H9 (cell line): ENCODE data around the gene SDK2. TPM values are rescaled to one million over a fixed set of nuclear protein-coding genes. Genes with fewer than 3 reads are reported as not detected.

Experiments used
- DNase-seq: peaks from one replicate; pipeline ENCODE4 v3.0.0-alpha.2; 2017
- H2AFZ ChIP-seq: one replicate; pipeline ENCODE4 v1.6.1; 2013; ENCODE audit warnings: mild to moderate bottlenecking, low read length, control low read depth, moderate library complexity
- H2AK5ac ChIP-seq: 2 replicates; pipeline ENCODE4 v1.6.1; 2013; ENCODE audit warnings: low read length, control low read depth, mixed read lengths; ENCODE audit not compliant: insufficient read length
- H2BK120ac ChIP-seq: one replicate; pipeline ENCODE4 v1.6.1; 2013; ENCODE audit warnings: low read depth, mild to moderate bottlenecking, low read length, control low read depth, inconsistent platforms; ENCODE audit not compliant: poor library complexity, severe bottlenecking
- H2BK12ac ChIP-seq: 2 replicates; pipeline ENCODE4 v1.6.1; 2013; ENCODE audit warnings: low read length, control low read depth, mixed read lengths, low read depth; ENCODE audit not compliant: insufficient read length
- H2BK15ac ChIP-seq: 2 replicates; pipeline ENCODE4 v1.6.1; 2013; ENCODE audit warnings: low read depth, low read length, control low read depth
- H2BK20ac ChIP-seq: one replicate; pipeline ENCODE4 v1.6.1; 2013; ENCODE audit warnings: low read depth, mild to moderate bottlenecking, low read length, control low read depth, inconsistent platforms; ENCODE audit not compliant: poor library complexity, severe bottlenecking
- H2BK5ac ChIP-seq: 2 replicates; pipeline ENCODE4 v1.6.1; 2013; ENCODE audit warnings: low read length, control low read depth, mixed read lengths; ENCODE audit not compliant: insufficient read length
- H3K14ac ChIP-seq: 2 replicates; pipeline ENCODE4 v1.6.1; 2013; ENCODE audit warnings: low read length, control low read depth; ENCODE audit not compliant: insufficient read depth
- H3K18ac ChIP-seq: 2 replicates; pipeline ENCODE4 v1.6.1; 2013; ENCODE audit warnings: low read depth, mild to moderate bottlenecking, mixed read lengths, low read length, control low read depth; ENCODE audit not compliant: insufficient read length
- H3K23ac ChIP-seq: 2 replicates; pipeline ENCODE4 v1.6.1; 2013; ENCODE audit warnings: low read length, control low read depth, mixed read lengths, low read depth; ENCODE audit not compliant: insufficient read length
- H3K23me2 ChIP-seq: 2 replicates; pipeline ENCODE4 v1.6.1; 2013; ENCODE audit warnings: low read depth, mild to moderate bottlenecking, mixed read lengths, low read length, control low read depth; ENCODE audit not compliant: insufficient read length, poor library complexity, severe bottlenecking
- H3K27ac ChIP-seq: 2 replicates; pipeline ENCODE4 v1.5.1; 2013; ENCODE audit warnings: low read length, control low read depth, mixed read lengths, low read depth; ENCODE audit not compliant: insufficient read length
- H3K27me3 ChIP-seq: 2 replicates; pipeline ENCODE4 v1.6.1; 2013; ENCODE audit warnings: low read length, control low read depth, inconsistent platforms; ENCODE audit not compliant: insufficient read depth
- H3K4ac ChIP-seq: 2 replicates; pipeline ENCODE4 v1.6.1; 2013; ENCODE audit warnings: low read depth, mild to moderate bottlenecking, control low read depth, inconsistent platforms, low read length, moderate library complexity
- H3K4me1 ChIP-seq: 2 replicates; pipeline ENCODE4 v1.6.1; 2013; ENCODE audit warnings: low read length, control low read depth, inconsistent platforms; ENCODE audit not compliant: insufficient read depth
- H3K4me2 ChIP-seq: 2 replicates; pipeline ENCODE4 v1.6.1; 2013; ENCODE audit warnings: low read length, control low read depth, mixed read lengths; ENCODE audit not compliant: insufficient read length, insufficient read depth
- H3K56ac ChIP-seq: 2 replicates; pipeline ENCODE4 v1.6.1; 2013; ENCODE audit warnings: low read depth, mild to moderate bottlenecking, mixed read lengths, low read length, control low read depth; ENCODE audit not compliant: insufficient read length
- H3K79me1 ChIP-seq: 2 replicates; pipeline ENCODE4 v1.6.1; 2013; ENCODE audit warnings: low read depth, mild to moderate bottlenecking, moderate library complexity, low read length, control low read depth, inconsistent platforms; ENCODE audit not compliant: insufficient read depth, poor library complexity, severe bottlenecking
- H3K79me2 ChIP-seq: 2 replicates; pipeline ENCODE4 v1.6.1; 2013; ENCODE audit warnings: low read length, control low read depth, inconsistent platforms; ENCODE audit not compliant: insufficient read depth
- H3K9ac ChIP-seq: 2 replicates; pipeline ENCODE4 v1.6.1; 2013; ENCODE audit warnings: low read length, control low read depth, mixed read lengths; ENCODE audit not compliant: insufficient read length; ENCODE audit errors: extremely low read depth
- H3K9me3 ChIP-seq: one replicate; pipeline ENCODE4 v1.6.1; 2013; ENCODE audit warnings: low read depth, low read length, inconsistent platforms; ENCODE audit not compliant: control insufficient read depth
- H3T11ph ChIP-seq: one replicate; pipeline ENCODE4 v1.6.1; 2013; ENCODE audit warnings: mild to moderate bottlenecking, low read length, control low read depth, inconsistent platforms
- H4K20me1 ChIP-seq: one replicate; pipeline ENCODE4 v1.6.1; 2013; ENCODE audit not compliant: control insufficient read depth, insufficient read length, insufficient read depth
- H4K5ac ChIP-seq: 2 replicates; pipeline ENCODE4 v1.6.1; 2013; ENCODE audit warnings: low read depth, mild to moderate bottlenecking, mixed read lengths, low read length, control low read depth; ENCODE audit not compliant: insufficient read length
- H4K8ac ChIP-seq: replicated peaks from 2 replicates; pipeline ENCODE4 v1.6.1; 2013; ENCODE audit warnings: low read length, control low read depth, mixed read lengths, low read depth; ENCODE audit not compliant: insufficient read length
- H4K91ac ChIP-seq: 2 replicates; pipeline ENCODE4 v1.6.1; 2013; ENCODE audit warnings: low read depth, mild to moderate bottlenecking, moderate library complexity, mixed read lengths, low read length, control low read depth; ENCODE audit not compliant: insufficient read length
- H3K27ac Mint-ChIP-seq, 3 experiments: 2 replicates in 2 of 3; 3 replicates in 1 of 3; pipeline ENCODE4 v1.8.0; 2020 to 2021; ENCODE audit warnings: mixed read lengths in 3 of 3, mild to moderate bottlenecking in 1 of 3, moderate library complexity in 1 of 3
- H3K27me3 Mint-ChIP-seq: 2 replicates; pipeline ENCODE4 v1.8.0; 2021; ENCODE audit warnings: low read depth, mild to moderate bottlenecking, moderate library complexity, mixed read lengths
- H3K36me3 Mint-ChIP-seq, 3 experiments: 2 replicates in 2 of 3; 3 replicates in 1 of 3; pipeline ENCODE4 v1.8.0; 2020 to 2021; ENCODE audit warnings: low read depth in 3 of 3, mixed read lengths in 3 of 3; ENCODE audit not compliant: insufficient read depth in 1 of 3
- H3K4me1 Mint-ChIP-seq, 2 experiments: 2 replicates each; pipeline ENCODE4 v1.8.0; 2020; ENCODE audit warnings: mixed read lengths in 2 of 2
- H3K4me3 Mint-ChIP-seq, 2 experiments: 2 replicates in 1 of 2; 3 replicates in 1 of 2; pipeline ENCODE4 v1.8.0; 2020 to 2021; ENCODE audit warnings: mild to moderate bottlenecking in 2 of 2, mixed read lengths in 2 of 2, moderate library complexity in 1 of 2
- H3K9me3 Mint-ChIP-seq, 2 experiments: 2 replicates in 1 of 2; 3 replicates in 1 of 2; pipeline ENCODE4 v1.8.0; 2020; ENCODE audit warnings: mild to moderate bottlenecking in 2 of 2, mixed read lengths in 2 of 2, moderate library complexity in 1 of 2
- CTCF ChIP-seq: fragments of 200-600 bp; sonication (generic); conservative IDR thresholded peaks from 3 replicates; pipeline ENCODE4 v1.8.0; 2021; ENCODE audit warnings: antibody characterized with exemption, mild to moderate bottlenecking
- WGBS: extraction: QIAGEN DNeasy Blood & Tissue Kit; methylation state at CpG from one replicate; pipeline ENCODE4 v1.1.7; 2013; ENCODE audit warnings: missing lambda C conversion rate, low lambda C conversion rate, mixed read lengths; ENCODE audit not compliant: insufficient read length; ENCODE audit errors: extremely low coverage; 5-methylcytosine and 5-hydroxymethylcytosine counted together
- total RNA-seq: library from RNA; stranded (reverse); gene quantifications from 2 replicates; pipeline ENCODE4 v1.2.1, GENCODE V29; 2021

Gene SDK2
- total RNA-seq, 1 experiment from 2014 or later = 9.1 TPM

GRCh38 chr17:73633736-73634135 lies 10.5 kb downstream of the SDK2 start:
- Histone ChIP-seq H3K4me2 (no peak overlapping the region), H3K27me3 (no peaks in the 10 kb centered on the region), H3K79me1 (no peaks in the 10 kb centered on the region), H3K9ac (no peak overlapping the region), H4K20me1 (no peaks in the 10 kb centered on the region), H2BK15ac (no peak overlapping the region), H3K4me1 (no peaks in the 10 kb centered on the region), H3K4ac (no peak overlapping the region), H2BK120ac (no peak overlapping the region), H3K23me2 (peaks cover 3% of the 10 kb centered on the region), H3K18ac (no peak overlapping the region), H3K27ac (no peak overlapping the region), H2AFZ (no peak overlapping the region), H3K56ac (no peak overlapping the region), H2BK12ac (no peak overlapping the region), H2AK5ac (no peak overlapping the region), H3K9me3 (no peaks in the 10 kb centered on the region), H4K8ac (no peak overlapping the region), H4K5ac (no peak overlapping the region), H2BK20ac (no peak overlapping the region), H4K91ac (no peak overlapping the region), H3K79me2 (no peaks in the 10 kb centered on the region), H2BK5ac (no peak overlapping the region), H3K14ac (no peak overlapping the region; the same call in 1 of the 2 replicates), H3T11ph (no peak overlapping the region), H3K23ac (no peak overlapping the region)
- no peaks in the 10 kb centered on the region for H3K9me3 Mint-ChIP-seq
- H3K4me3 Mint-ChIP-seq = no peak overlapping the region
- H3K27me3 Mint-ChIP-seq = peaks cover 5% of the 10 kb centered on the region; the same call in 1 of the 2 replicates
- TF ChIP-seq CTCF = no peak
- no peak for DNase-seq
- H3K27ac Mint-ChIP-seq = no peak overlapping the region; a peak in 1 of 7 replicates
- peaks cover 0 to 8% (median 0%) of the 10 kb centered on the region in 3 experiments; a peak in 2 of 7 replicates for H3K36me3 Mint-ChIP-seq
- peaks cover 14 to 27% of the 10 kb centered on the region in 2 experiments for H3K4me1 Mint-ChIP-seq
- no CpG with 5 or more reads among the region's 8 CpGs for WGBS
